Subcutaneous adipose tissue (tissue), 4 donors: ENCODE data around the gene ADAD1. TPM values are rescaled to one million over a fixed set of nuclear protein-coding genes. Genes with fewer than 3 reads are reported as not detected.

Experiments used
- total RNA-seq, 4 donors: library from RNA; depleted of rRNA; stranded (reverse); fragments of >200 nt; gene quantifications; one replicate each; pipeline ENCODE4 v1.1.0, GENCODE V29; 2016

Gene ADAD1
- total RNA-seq, 4 donors from 2014 or later, result 0.88 TPM; not detected in 3

Other genes starting within 250 kb of the ADAD1 start
- gene BLTP1, start 226.7 kb upstream of the ADAD1 start, total RNA-seq, result 100 to 1,000 TPM; 169 to 178 (median 173) TPM
- not detected for gene IL2, start 77.7 kb downstream of the ADAD1 start, total RNA-seq
- gene IL21, start 242.1 kb downstream of the ADAD1 start, total RNA-seq, result not detected